HepG2 (cell line): ENCODE measurements around the gene SERHL2. TPM values are rescaled to one million over a fixed set of nuclear protein-coding genes. Genes with fewer than 3 reads are reported as not detected.

ENCODE experiments used
- CENPBD1 ChIP-seq: sonication (generic); formaldehyde crosslinking; IDR thresholded peaks from 2 replicates; pipeline ENCODE4 v1.8.0; 2022; ENCODE audit warnings: missing genetic modification reagents, low read depth, mild to moderate bottlenecking, borderline replicate concordance
- DDIT3 ChIP-seq: sonication (generic); formaldehyde crosslinking; IDR thresholded peaks from 2 replicates; pipeline ENCODE4 v1.4.0; 2020; ENCODE audit warnings: mild to moderate bottlenecking, missing genetic modification reagents
- ERF ChIP-seq: IDR thresholded peaks from 2 replicates; pipeline ENCODE4 v1.6.1; 2018; ENCODE audit warnings: missing biosample characterization, missing genetic modification reagents
- NONO ChIP-seq, 2 experiments: fragments of 450-650 bp in 1 of 2; sonication (generic) in 1 of 2; formaldehyde crosslinking in 1 of 2; IDR thresholded peaks in 1 of 2; conservative IDR thresholded peaks in 1 of 2; 2 replicates each; pipeline versions ENCODE4 v1.6.1 to v1.8.0; 2017 to 2022; ENCODE audit warnings: mild to moderate bottlenecking in 1 of 2, missing genetic modification reagents in 1 of 2, moderate library complexity in 1 of 2
- RCOR2 ChIP-seq: IDR thresholded peaks from 2 replicates; pipeline ENCODE4 v1.6.1; 2016; ENCODE audit warnings: missing biosample characterization, missing genetic modification reagents
- RELA ChIP-seq: sonication (generic); formaldehyde crosslinking; IDR thresholded peaks from 2 replicates; pipeline ENCODE4 v1.4.0; 2020; ENCODE audit warnings: missing genetic modification reagents
- SAFB2 ChIP-seq: sonication (generic); formaldehyde crosslinking; IDR thresholded peaks from 2 replicates; pipeline ENCODE4 v1.5.1; 2020; ENCODE audit warnings: missing genetic modification reagents, low read depth, mild to moderate bottlenecking, borderline replicate concordance
- TBX3 ChIP-seq: fragments of 450-650 bp; IDR thresholded peaks from 2 replicates; pipeline ENCODE4 v1.6.1; 2017; ENCODE audit warnings: antibody characterized with exemption, mild to moderate bottlenecking, inconsistent platforms, borderline replicate concordance
- TRIM22 ChIP-seq: fragments of 450-650 bp; IDR thresholded peaks from 2 replicates; pipeline ENCODE4 v1.6.1; 2017
- WIZ ChIP-seq: sonication (generic); formaldehyde crosslinking; IDR thresholded peaks from 2 replicates; pipeline ENCODE4 v1.5.1; 2020; ENCODE audit warnings: mild to moderate bottlenecking, missing genetic modification reagents
- XRCC5 ChIP-seq: fragments of 200-400 bp; formaldehyde crosslinking; optimal IDR thresholded peaks from 2 replicates; pipeline ENCODE3; 2017; ENCODE audit warnings: mild to moderate bottlenecking, low read length
- ZBTB38 ChIP-seq: sonication (generic); formaldehyde crosslinking; IDR thresholded peaks from 2 replicates; pipeline ENCODE4 v1.5.1; 2020; ENCODE audit warnings: mild to moderate bottlenecking, missing genetic modification reagents
- ZNF136 ChIP-seq: sonication (generic); formaldehyde crosslinking; IDR thresholded peaks from 2 replicates; pipeline ENCODE4 v1.8.1; 2022; ENCODE audit warnings: low read depth, mild to moderate bottlenecking, moderate library complexity, missing genetic modification reagents
- ZNF3 ChIP-seq: IDR thresholded peaks from 2 replicates; pipeline ENCODE4 v1.7.0; 2017; ENCODE audit warnings: inconsistent platforms
- ZNF382 ChIP-seq: sonication (generic); formaldehyde crosslinking; IDR thresholded peaks from 2 replicates; pipeline ENCODE4 v1.5.0; 2020; ENCODE audit warnings: missing genetic modification reagents, mild to moderate bottlenecking, borderline replicate concordance
- ZNF431 ChIP-seq: sonication (generic); formaldehyde crosslinking; IDR thresholded peaks from 2 replicates; pipeline ENCODE4 v1.9.0; 2022; ENCODE audit warnings: missing genetic modification reagents, low read depth, mild to moderate bottlenecking, borderline replicate concordance
- polyA plus RNA-seq, 8 experiments: library from polyadenylated mRNA; depleted of rRNA in 3 of 8; stranded (reverse) in 7 of 8; unstranded in 1 of 8; fragments of >200 nt; fragmentation: Illumina TruSeq in 4 of 8; extraction: Trizol in 4 of 8; gene quantifications; 2 replicates each; pipeline versions ENCODE4 v1.2.1 to v1.2.3, GENCODE V29; 2011 to 2016; ENCODE audit warnings: low read depth in 4 of 8, missing spikeins in 1 of 8, mixed read lengths in 1 of 8; ENCODE audit not compliant: insufficient read depth in 1 of 8
- total RNA-seq, 5 experiments: library from RNA; depleted of rRNA; stranded (reverse); fragments of >200 nt; fragmentation: Illumina TruSeq; extraction: Trizol; gene quantifications; 2 replicates each; pipeline ENCODE4 v1.2.3, GENCODE V29; 2016; ENCODE audit warnings: low read depth in 1 of 5
- TF ChIP-seq, protein P1 (sequence below), 2 experiments: sonication (generic) in 1 of 2; formaldehyde crosslinking in 1 of 2; IDR thresholded peaks; 2 replicates each; pipeline versions ENCODE4 v1.5.1 to v1.6.1; 2011 to 2020; ENCODE audit warnings: borderline replicate concordance in 1 of 2, low read depth in 1 of 2, low read length in 1 of 2, mild to moderate bottlenecking in 1 of 2, missing genetic modification reagents in 1 of 2, moderate library complexity in 1 of 2
- TF ChIP-seq, protein P2 (sequence below): sonication (generic); formaldehyde crosslinking; IDR thresholded peaks from 2 replicates; pipeline ENCODE4 v1.4.0; 2020; ENCODE audit warnings: mild to moderate bottlenecking, missing genetic modification reagents

The SERHL2 gene
- total and polyA plus RNA-seq, 2 of the 13 experiments (the other 11 are each of a cell fraction or from before 2014, with no cell fraction given), result 1.0 to 1.8 TPM

GRCh38 chr22:42581762-42582716, 28.3 kb downstream of the SERHL2 start (continued):
- TF ChIP-seq, protein P1, sequence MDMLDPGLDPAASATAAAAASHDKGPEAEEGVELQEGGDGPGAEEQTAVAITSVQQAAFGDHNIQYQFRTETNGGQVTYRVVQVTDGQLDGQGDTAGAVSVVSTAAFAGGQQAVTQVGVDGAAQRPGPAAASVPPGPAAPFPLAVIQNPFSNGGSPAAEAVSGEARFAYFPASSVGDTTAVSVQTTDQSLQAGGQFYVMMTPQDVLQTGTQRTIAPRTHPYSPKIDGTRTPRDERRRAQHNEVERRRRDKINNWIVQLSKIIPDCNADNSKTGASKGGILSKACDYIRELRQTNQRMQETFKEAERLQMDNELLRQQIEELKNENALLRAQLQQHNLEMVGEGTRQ (IDR thresholded peaks at IDR 0.05; ENCODE audit: low read depth, low read length), result no peak
- TF ChIP-seq, protein P1 (CRISPR knock-in tag; IDR thresholded peaks at IDR 0.05; ENCODE audit: borderline replicate concordance), result no peak
- TF ChIP-seq ZNF136 (no peak), WIZ (CRISPR knock-in tag) (no peak), ZBTB38 (CRISPR knock-in tag) (no peak; the same call in 1 of the 2 replicates), RELA (CRISPR knock-in tag) (no peak), TBX3 (no peak), ERF (CRISPR knock-in tag) (peak; percentile 31; the same call in 1 of the 2 replicates), ZNF382 (CRISPR knock-in tag) (no peak), DDIT3 (CRISPR knock-in tag) (no peak), NONO (IDR thresholded peaks at IDR 0.05) (no peak), NONO (CRISPR knock-in tag; conservative IDR thresholded peaks at IDR 0.05) (peak; percentile 66), RCOR2 (CRISPR knock-in tag) (no peak), XRCC5 (no peak), ZNF3 (CRISPR knock-in tag) (no peak), SAFB2 (CRISPR knock-in tag) (0 out of 2 replicates have a peak, but pooled peaks have one; percentile 57), CENPBD1 (CRISPR knock-in tag) (no peak), TRIM22 (no peak), ZNF431 (CRISPR knock-in tag) (no peak)
- TF ChIP-seq, protein P2, sequence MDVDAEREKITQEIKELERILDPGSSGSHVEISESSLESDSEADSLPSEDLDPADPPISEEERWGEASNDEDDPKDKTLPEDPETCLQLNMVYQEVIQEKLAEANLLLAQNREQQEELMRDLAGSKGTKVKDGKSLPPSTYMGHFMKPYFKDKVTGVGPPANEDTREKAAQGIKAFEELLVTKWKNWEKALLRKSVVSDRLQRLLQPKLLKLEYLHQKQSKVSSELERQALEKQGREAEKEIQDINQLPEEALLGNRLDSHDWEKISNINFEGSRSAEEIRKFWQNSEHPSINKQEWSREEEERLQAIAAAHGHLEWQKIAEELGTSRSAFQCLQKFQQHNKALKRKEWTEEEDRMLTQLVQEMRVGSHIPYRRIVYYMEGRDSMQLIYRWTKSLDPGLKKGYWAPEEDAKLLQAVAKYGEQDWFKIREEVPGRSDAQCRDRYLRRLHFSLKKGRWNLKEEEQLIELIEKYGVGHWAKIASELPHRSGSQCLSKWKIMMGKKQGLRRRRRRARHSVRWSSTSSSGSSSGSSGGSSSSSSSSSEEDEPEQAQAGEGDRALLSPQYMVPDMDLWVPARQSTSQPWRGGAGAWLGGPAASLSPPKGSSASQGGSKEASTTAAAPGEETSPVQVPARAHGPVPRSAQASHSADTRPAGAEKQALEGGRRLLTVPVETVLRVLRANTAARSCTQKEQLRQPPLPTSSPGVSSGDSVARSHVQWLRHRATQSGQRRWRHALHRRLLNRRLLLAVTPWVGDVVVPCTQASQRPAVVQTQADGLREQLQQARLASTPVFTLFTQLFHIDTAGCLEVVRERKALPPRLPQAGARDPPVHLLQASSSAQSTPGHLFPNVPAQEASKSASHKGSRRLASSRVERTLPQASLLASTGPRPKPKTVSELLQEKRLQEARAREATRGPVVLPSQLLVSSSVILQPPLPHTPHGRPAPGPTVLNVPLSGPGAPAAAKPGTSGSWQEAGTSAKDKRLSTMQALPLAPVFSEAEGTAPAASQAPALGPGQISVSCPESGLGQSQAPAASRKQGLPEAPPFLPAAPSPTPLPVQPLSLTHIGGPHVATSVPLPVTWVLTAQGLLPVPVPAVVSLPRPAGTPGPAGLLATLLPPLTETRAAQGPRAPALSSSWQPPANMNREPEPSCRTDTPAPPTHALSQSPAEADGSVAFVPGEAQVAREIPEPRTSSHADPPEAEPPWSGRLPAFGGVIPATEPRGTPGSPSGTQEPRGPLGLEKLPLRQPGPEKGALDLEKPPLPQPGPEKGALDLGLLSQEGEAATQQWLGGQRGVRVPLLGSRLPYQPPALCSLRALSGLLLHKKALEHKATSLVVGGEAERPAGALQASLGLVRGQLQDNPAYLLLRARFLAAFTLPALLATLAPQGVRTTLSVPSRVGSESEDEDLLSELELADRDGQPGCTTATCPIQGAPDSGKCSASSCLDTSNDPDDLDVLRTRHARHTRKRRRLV (CRISPR knock-in tag), result no peak
